Astrocyte (in vitro differentiated cells and primary cell): Measurements from ENCODE around the gene TAL1. TPM values are rescaled to one million over a fixed set of nuclear protein-coding genes. Genes with fewer than 3 reads are reported as not detected.

ENCODE experiments used
- DNase-seq: peaks from one replicate; pipeline ENCODE4 v3.0.0-alpha.2; 2010; ENCODE audit warnings: low read depth
- FAIRE-seq: peaks from 2 replicates; lab custom pipeline; 2011; peaks lifted over from hg19 to GRCh38; lab: Jason Lieb, UNC
- H2AFZ ChIP-seq: 2 replicates; pipeline ENCODE4 v1.6.0; 2012; ENCODE audit warnings: low read depth, low read length, inconsistent platforms
- H3K27ac ChIP-seq: 2 replicates; pipeline ENCODE4 v1.5.1; 2011; ENCODE audit warnings: low read depth, low read length, inconsistent platforms
- H3K27me3 ChIP-seq: 2 replicates; pipeline ENCODE4 v1.6.0; 2011; ENCODE audit warnings: low read length, inconsistent platforms; ENCODE audit not compliant: insufficient read depth
- H3K36me3 ChIP-seq: 2 replicates; pipeline ENCODE4 v1.5.1; 2011; ENCODE audit warnings: low read length, inconsistent platforms; ENCODE audit not compliant: insufficient read depth
- H3K4me1 ChIP-seq: 2 replicates; pipeline ENCODE4 v1.5.1; 2011; ENCODE audit warnings: low read length, inconsistent platforms; ENCODE audit not compliant: insufficient read depth
- H3K4me2 ChIP-seq: 2 replicates; pipeline ENCODE4 v1.6.0; 2012; ENCODE audit warnings: low read length, inconsistent platforms
- H3K4me3 ChIP-seq: 2 replicates; pipeline ENCODE4 v1.5.1; 2011; ENCODE audit warnings: low read depth, mild to moderate bottlenecking, low read length, inconsistent platforms; ENCODE audit not compliant: insufficient read depth
- H3K79me2 ChIP-seq: 2 replicates; pipeline ENCODE4 v1.6.0; 2012; ENCODE audit warnings: mild to moderate bottlenecking, low read length, inconsistent platforms; ENCODE audit not compliant: insufficient read depth
- H3K9ac ChIP-seq: 2 replicates; pipeline ENCODE4 v1.6.0; 2012; ENCODE audit warnings: mild to moderate bottlenecking, low read length, inconsistent platforms
- H3K9me3 ChIP-seq: 2 replicates; pipeline ENCODE4 v1.5.1; 2012; ENCODE audit warnings: low read depth, mild to moderate bottlenecking, low read length, inconsistent platforms; ENCODE audit not compliant: insufficient read depth
- H4K20me1 ChIP-seq: 2 replicates; pipeline ENCODE4 v1.6.0; 2012; ENCODE audit warnings: low read length, inconsistent platforms; ENCODE audit not compliant: insufficient read depth
- H3K27ac Mint-ChIP-seq: one replicate; pipeline ENCODE4 v1.8.0; 2021; ENCODE audit warnings: mild to moderate bottlenecking, mixed read lengths; ENCODE audit not compliant: unreplicated experiment
- H3K27me3 Mint-ChIP-seq: one replicate; pipeline ENCODE4 v1.8.0; 2021; ENCODE audit warnings: low read depth, mixed read lengths; ENCODE audit not compliant: unreplicated experiment
- H3K36me3 Mint-ChIP-seq: one replicate; pipeline ENCODE4 v1.8.0; 2021; ENCODE audit warnings: low read depth, mixed read lengths; ENCODE audit not compliant: unreplicated experiment
- H3K4me1 Mint-ChIP-seq: one replicate; pipeline ENCODE4 v1.8.0; 2021; ENCODE audit warnings: low read depth, mixed read lengths; ENCODE audit not compliant: unreplicated experiment
- H3K4me3 Mint-ChIP-seq: one replicate; pipeline ENCODE4 v1.8.0; 2021; ENCODE audit warnings: mild to moderate bottlenecking, moderate library complexity, mixed read lengths; ENCODE audit not compliant: unreplicated experiment
- H3K9me3 Mint-ChIP-seq: one replicate; pipeline ENCODE4 v1.8.0; 2021; ENCODE audit warnings: mild to moderate bottlenecking, mixed read lengths; ENCODE audit not compliant: unreplicated experiment
- CTCF ChIP-seq: IDR thresholded peaks from 2 replicates; pipeline ENCODE4 v1.5.1; 2011; ENCODE audit warnings: low read depth, mild to moderate bottlenecking, inconsistent platforms, low read length, moderate library complexity; ENCODE audit not compliant: insufficient read depth
- EZH2 ChIP-seq: IDR thresholded peaks from 2 replicates; pipeline ENCODE4 v1.6.1; 2012; ENCODE audit warnings: mild to moderate bottlenecking, low read length, inconsistent platforms; ENCODE audit not compliant: insufficient read depth
- total RNA-seq: library from RNA; stranded (reverse); gene quantifications from 2 replicates; pipeline ENCODE4 v1.2.1, GENCODE V29; 2021

The TAL1 gene
- total RNA-seq, 1 donor from 2014 or later: 0.14 TPM

- H3K79me2 ChIP-seq: no peaks in the 10 kb centered on the region
- Mint-ChIP-seq H3K27me3 (peaks cover 46% of the 10 kb centered on the region), H3K36me3 (no peaks in the 10 kb centered on the region), H3K27ac (no peak overlapping the region), H3K9me3 (peaks cover 8% of the 10 kb centered on the region), H3K4me1 (peaks cover 2% of the 10 kb centered on the region), H3K4me3 (no peak overlapping the region)
- no peak for FAIRE-seq
- peaks cover 87% of the 10 kb centered on the region for H3K27me3 ChIP-seq
- H3K4me1 ChIP-seq: no peaks in the 10 kb centered on the region
- H3K27ac ChIP-seq: no peak overlapping the region
- H3K9me3 ChIP-seq: peaks cover 4% of the 10 kb centered on the region
- no peak for DNase-seq
- no peak overlapping the region for H3K9ac ChIP-seq
- TF ChIP-seq EZH2: peak; percentile 87
- TF ChIP-seq CTCF: no peak
- no peak overlapping the region for H3K4me2 ChIP-seq
- no peaks in the 10 kb centered on the region for H4K20me1 ChIP-seq
- no peak overlapping the region for H3K4me3 ChIP-seq
- peak overlapping the region; percentile 30 for H2AFZ ChIP-seq
- H3K36me3 ChIP-seq: no peaks in the 10 kb centered on the region
Observed at GRCh38 chr1:47224676-47225399, 7.2 kb downstream of the TAL1 start.

- H4K20me1 ChIP-seq: no peaks in the 10 kb centered on the region
- no peak overlapping the region for H3K9ac ChIP-seq
- H3K36me3 ChIP-seq: no peaks in the 10 kb centered on the region
- Mint-ChIP-seq H3K4me3 (no peak overlapping the region), H3K27me3 (peaks cover 42% of the 10 kb centered on the region), H3K36me3 (no peaks in the 10 kb centered on the region), H3K27ac (no peak overlapping the region), H3K4me1 (peaks cover 2% of the 10 kb centered on the region), H3K9me3 (peaks cover 8% of the 10 kb centered on the region)
- H2AFZ ChIP-seq: no peak overlapping the region
- TF ChIP-seq EZH2 (peak; percentile 60), CTCF (no peak)
- no peak overlapping the region for H3K27ac ChIP-seq
- no peaks in the 10 kb centered on the region for H3K4me1 ChIP-seq
- FAIRE-seq (no peak), DNase-seq (no peak)
- H3K4me3 ChIP-seq: no peak overlapping the region
- H3K9me3 ChIP-seq: peaks cover 4% of the 10 kb centered on the region
- H3K27me3 ChIP-seq: peaks cover 79% of the 10 kb centered on the region
- H3K79me2 ChIP-seq: no peaks in the 10 kb centered on the region
- H3K4me2 ChIP-seq: no peak overlapping the region
Observed at GRCh38 chr1:47223921-47224675, 7.9 kb downstream of the TAL1 start.
